Measurements from ENCODE around the gene DLG2. TPM values are rescaled to one million over a fixed set of nuclear protein-coding genes. Genes with fewer than 3 reads are reported as not detected.

Gene DLG2
- total and polyA plus RNA-seq, 3 experiments from 2014 or later: 0.81 to 1.5 (median 1.3) TPM

GRCh38 chr11:85582111-85582510 is 45.0 kb downstream of the DLG2 start:
- peaks cover 0 to 6% (median 0%) of the 10 kb centered on the region in 3 donors for H3K36me3 Mint-ChIP-seq
- Histone ChIP-seq H3K27ac (ENCODE audit: low read depth, low read length) (no peak overlapping the region), H3K27me3 (ENCODE audit: insufficient read depth, low read length, poor library complexity, severe bottlenecking) (no peaks in the 10 kb centered on the region), H3K4me3 (ENCODE audit: low read length) (no peak overlapping the region), H3K9me3 (ENCODE audit: low read length) (no peaks in the 10 kb centered on the region), H3K4me1 (ENCODE audit: insufficient read depth, low read length) (no peaks in the 10 kb centered on the region), H3K36me3 (ENCODE audit: insufficient read depth, low read length) (no peaks in the 10 kb centered on the region)
- peaks cover 0 to 2% (median 0%) of the 10 kb centered on the region in 5 donors for H3K9me3 Mint-ChIP-seq
- H3K27ac Mint-ChIP-seq: no peak overlapping the region
- no peak overlapping the region for H3K4me3 Mint-ChIP-seq
- no peak for DNase-seq
- ChIA-PET CTCF (no interaction called here), POLR2A (no interaction called here)
- H3K4me1 Mint-ChIP-seq: no peaks in the 10 kb centered on the region
- peaks cover 4 to 11% of the 10 kb centered on the region in 2 donors for H3K27me3 Mint-ChIP-seq

- CTCF ChIA-PET: no interaction called here
- Mint-ChIP-seq H3K4me1 (no peaks in the 10 kb centered on the region), H3K27ac (no peak overlapping the region)
Observed at GRCh38 chr11:85575388-85575787, 51.8 kb downstream of the DLG2 start.

GRCh38 chr11:85572056-85572455 is 55.1 kb downstream of the DLG2 start:
- H3K27ac Mint-ChIP-seq: no peak overlapping the region
- Histone ChIP-seq H3K36me3 (ENCODE audit: insufficient read depth, low read length) (no peaks in the 10 kb centered on the region), H3K27ac (ENCODE audit: low read depth, low read length) (no peak overlapping the region), H3K27me3 (ENCODE audit: insufficient read depth, low read length, poor library complexity, severe bottlenecking) (no peaks in the 10 kb centered on the region), H3K4me3 (ENCODE audit: low read length) (no peak overlapping the region), H3K9me3 (ENCODE audit: low read length) (no peaks in the 10 kb centered on the region), H3K4me1 (ENCODE audit: insufficient read depth, low read length) (no peaks in the 10 kb centered on the region)
- POLR2A ChIA-PET: no interaction called here
- DNase-seq: no peak
- CTCF ChIA-PET: no interaction called here
- H3K4me3 Mint-ChIP-seq: no peak overlapping the region
- H3K9me3 Mint-ChIP-seq: peaks cover 0 to 5% (median 2%) of the 10 kb centered on the region in 5 donors
- peaks cover 3 to 11% (median 4%) of the 10 kb centered on the region in 3 donors for H3K4me1 Mint-ChIP-seq
- peaks cover 16 to 38% of the 10 kb centered on the region in 2 donors for H3K27me3 Mint-ChIP-seq
- peaks cover 0 to 30% (median 3%) of the 10 kb centered on the region in 3 donors for H3K36me3 Mint-ChIP-seq

More at GRCh38 chr11:85575388-85575787, 51.8 kb downstream of the DLG2 start:
- peaks cover 0 to 29% (median 2%) of the 10 kb centered on the region in 3 donors for H3K36me3 Mint-ChIP-seq
- no peaks in the 10 kb centered on the region for H3K4me1 ChIP-seq (ENCODE audit: insufficient read depth, low read length)
- POLR2A ChIA-PET: no interaction called here
- H3K27me3 ChIP-seq (ENCODE audit: insufficient read depth, low read length, poor library complexity, severe bottlenecking): no peaks in the 10 kb centered on the region
- no peak for DNase-seq
- peaks cover 0 to 6% (median 2%) of the 10 kb centered on the region in 5 donors for H3K9me3 Mint-ChIP-seq
- no peak overlapping the region for H3K4me3 ChIP-seq (ENCODE audit: low read length)
- no peaks in the 10 kb centered on the region for H3K9me3 ChIP-seq (ENCODE audit: low read length)
- H3K4me3 Mint-ChIP-seq: no peak overlapping the region
- no peaks in the 10 kb centered on the region for H3K36me3 ChIP-seq (ENCODE audit: insufficient read depth, low read length)
- H3K27me3 Mint-ChIP-seq: peaks cover 12 to 38% of the 10 kb centered on the region in 2 donors
- no peak overlapping the region for H3K27ac ChIP-seq (ENCODE audit: low read depth, low read length)

- Histone ChIP-seq H3K27ac (ENCODE audit: low read depth, low read length) (no peak overlapping the region), H3K9me3 (ENCODE audit: low read length) (no peaks in the 10 kb centered on the region), H3K4me1 (ENCODE audit: insufficient read depth, low read length) (no peaks in the 10 kb centered on the region), H3K4me3 (ENCODE audit: low read length) (no peak overlapping the region), H3K27me3 (ENCODE audit: insufficient read depth, low read length, poor library complexity, severe bottlenecking) (no peaks in the 10 kb centered on the region), H3K36me3 (ENCODE audit: insufficient read depth, low read length) (no peaks in the 10 kb centered on the region)
- H3K9me3 Mint-ChIP-seq: peaks cover 0 to 4% (median 0%) of the 10 kb centered on the region in 5 donors
- peaks cover 12 to 29% of the 10 kb centered on the region in 2 donors for H3K27me3 Mint-ChIP-seq
- no peak overlapping the region for H3K27ac Mint-ChIP-seq
- no peak for DNase-seq
- ChIA-PET POLR2A (no interaction called here), CTCF (no interaction called here)
- H3K4me3 Mint-ChIP-seq: no peak overlapping the region
- H3K4me1 Mint-ChIP-seq: peaks cover 3 to 11% (median 4%) of the 10 kb centered on the region in 3 donors
- peaks cover 0 to 21% (median 1%) of the 10 kb centered on the region in 3 donors for H3K36me3 Mint-ChIP-seq
Observed at GRCh38 chr11:85569525-85569924, 57.6 kb downstream of the DLG2 start.

GRCh38 chr11:85558411-85558810 is 68.7 kb downstream of the DLG2 start:
- H3K27me3 ChIP-seq (ENCODE audit: insufficient read depth, low read length, poor library complexity, severe bottlenecking): no peaks in the 10 kb centered on the region
- CTCF ChIA-PET: no interaction called here
- Mint-ChIP-seq H3K27me3 (peaks cover 2 to 17% of the 10 kb centered on the region in 2 donors), H3K36me3 (peaks cover 0 to 19% (median 0%) of the 10 kb centered on the region in 3 donors), H3K27ac (no peak overlapping the region), H3K4me1 (no peaks in the 10 kb centered on the region), H3K4me3 (no peak overlapping the region), H3K9me3 (peaks cover 0 to 16% (median 4%) of the 10 kb centered on the region in 5 donors)
- POLR2A ChIA-PET: no interaction called here
- H3K4me1 ChIP-seq (ENCODE audit: insufficient read depth, low read length): no peaks in the 10 kb centered on the region
- no peaks in the 10 kb centered on the region for H3K36me3 ChIP-seq (ENCODE audit: insufficient read depth, low read length)
- H3K9me3 ChIP-seq (ENCODE audit: low read length): no peaks in the 10 kb centered on the region
- no peak overlapping the region for H3K27ac ChIP-seq (ENCODE audit: low read depth, low read length)
- H3K4me3 ChIP-seq (ENCODE audit: low read length): no peak overlapping the region
- no peak for DNase-seq

- H3K27me3 Mint-ChIP-seq: peaks cover 9 to 30% of the 10 kb centered on the region in 2 donors
- POLR2A ChIA-PET: no interaction called here
- no peak overlapping the region for H3K27ac Mint-ChIP-seq
- H3K9me3 Mint-ChIP-seq: peaks cover 0 to 6% (median 3%) of the 10 kb centered on the region in 5 donors
- H3K4me1 Mint-ChIP-seq: no peaks in the 10 kb centered on the region
- H3K36me3 ChIP-seq (ENCODE audit: insufficient read depth, low read length): no peaks in the 10 kb centered on the region
- H3K36me3 Mint-ChIP-seq: peaks cover 0 to 11% (median 0%) of the 10 kb centered on the region in 3 donors
- CTCF ChIA-PET: no interaction called here
- DNase-seq: no peak
- no peak overlapping the region for H3K4me3 ChIP-seq (ENCODE audit: low read length)
- no peaks in the 10 kb centered on the region for H3K27me3 ChIP-seq (ENCODE audit: insufficient read depth, low read length, poor library complexity, severe bottlenecking)
- H3K27ac ChIP-seq (ENCODE audit: low read depth, low read length): no peak overlapping the region
- no peaks in the 10 kb centered on the region for H3K9me3 ChIP-seq (ENCODE audit: low read length)
- H3K4me3 Mint-ChIP-seq: no peak overlapping the region
- no peaks in the 10 kb centered on the region for H3K4me1 ChIP-seq (ENCODE audit: insufficient read depth, low read length)
Observed at GRCh38 chr11:85551881-85552280, 75.3 kb downstream of the DLG2 start.

GRCh38 chr11:85541683-85542082 is 85.5 kb downstream of the DLG2 start:
- ChIA-PET POLR2A (no interaction called here), CTCF (no interaction called here)
- H3K27ac Mint-ChIP-seq: no peak overlapping the region
- Histone ChIP-seq H3K9me3 (ENCODE audit: low read length) (no peaks in the 10 kb centered on the region), H3K27ac (ENCODE audit: low read depth, low read length) (no peak overlapping the region), H3K27me3 (ENCODE audit: insufficient read depth, low read length, poor library complexity, severe bottlenecking) (no peaks in the 10 kb centered on the region), H3K36me3 (ENCODE audit: insufficient read depth, low read length) (no peaks in the 10 kb centered on the region), H3K4me1 (ENCODE audit: insufficient read depth, low read length) (no peaks in the 10 kb centered on the region), H3K4me3 (ENCODE audit: low read length) (no peak overlapping the region)
- H3K27me3 Mint-ChIP-seq: peaks cover 0 to 4% of the 10 kb centered on the region in 2 donors
- H3K9me3 Mint-ChIP-seq: peaks cover 0 to 12% (median 2%) of the 10 kb centered on the region in 5 donors
- no peak overlapping the region for H3K4me3 Mint-ChIP-seq
- DNase-seq: no peak
- peaks cover 0 to 17% (median 4%) of the 10 kb centered on the region in 3 donors for H3K36me3 Mint-ChIP-seq
- no peaks in the 10 kb centered on the region for H3K4me1 Mint-ChIP-seq

GRCh38 chr11:85540635-85541205 is 86.4 kb downstream of the DLG2 start:
- POLR2A ChIA-PET: no interaction called here
- H3K4me3 ChIP-seq (ENCODE audit: low read length): no peak overlapping the region
- no peak for DNase-seq
- H3K27me3 ChIP-seq (ENCODE audit: insufficient read depth, low read length, poor library complexity, severe bottlenecking): no peaks in the 10 kb centered on the region
- no peak overlapping the region for H3K27ac ChIP-seq (ENCODE audit: low read depth, low read length)
- H3K9me3 ChIP-seq (ENCODE audit: low read length): no peaks in the 10 kb centered on the region
- Mint-ChIP-seq H3K9me3 (peaks cover 0 to 9% (median 2%) of the 10 kb centered on the region in 5 donors), H3K27me3 (peaks cover 0 to 4% of the 10 kb centered on the region in 2 donors), H3K27ac (no peak overlapping the region), H3K4me3 (no peak overlapping the region), H3K36me3 (peaks cover 0 to 13% (median 4%) of the 10 kb centered on the region in 3 donors), H3K4me1 (no peaks in the 10 kb centered on the region)
- CTCF ChIA-PET: no interaction called here
- H3K36me3 ChIP-seq (ENCODE audit: insufficient read depth, low read length): no peaks in the 10 kb centered on the region
- H3K4me1 ChIP-seq (ENCODE audit: insufficient read depth, low read length): no peaks in the 10 kb centered on the region
